Head of caudate nucleus (tissue), 42 donors: ENCODE data around the gene HECTD1.
"Not testable (repeated sequence)": the region's sequence is repeated elsewhere in the genome, so short reads cannot be mapped to it uniquely, and the experiment has no call there.

Source experiments
- DNase-seq, 42 donors: peaks; one replicate each; pipeline versions ENCODE4 v3.0.0 to v3.0.0-alpha.2; 2020 to 2021; ENCODE audit warnings: mixed read lengths in 7 of 42
- intact Hi-C: fragments of 100-400 bp; cut with DNase I; formaldehyde crosslinking; loops from one replicate; pipeline ENCODE4 v1.15.0; 2022

The HECTD1 gene

GRCh38 chr14:31080056-31080455 lies 127.5 kb downstream of the HECTD1 start:
- intact Hi-C loops, result loop anchor here (10.0 kb wide), 1 partner anchor 105 kb away; no protein-coding TSS in a partner anchor

GRCh38 chr14:31078766-31079165 lies 128.8 kb downstream of the HECTD1 start:
- intact Hi-C loops, result no loop called here
- DNase-seq, result peak in 2 of 42 donors; percentile 6 to 10

More at GRCh38 chr14:31080056-31080455, 127.5 kb downstream of the HECTD1 start:
- no peak for DNase-seq

GRCh38 chr14:31075144-31075543 lies 132.4 kb downstream of the HECTD1 start:
- intact Hi-C loops, result no loop called here
- no peak for DNase-seq

- DNase-seq, result no peak
- intact Hi-C loops, result no loop called here
Observed at GRCh38 chr14:31071151-31071550, 136.4 kb downstream of the HECTD1 start.

- intact Hi-C loops, result no loop called here
- peak in 1 of 42 donors; percentile 12 for DNase-seq
Observed at GRCh38 chr14:31070431-31070830, 137.2 kb downstream of the HECTD1 start.

- no peak for DNase-seq
- intact Hi-C loops, result no loop called here
Observed at GRCh38 chr14:31069343-31069742, 138.2 kb downstream of the HECTD1 start.

- DNase-seq, result no peak
- intact Hi-C loops, result no loop called here
Observed at GRCh38 chr14:31068235-31068634, 139.4 kb downstream of the HECTD1 start.

- intact Hi-C loops, DNase-seq: not testable (repeated sequence)
Observed at GRCh38 chr14:31062908-31063307, 144.7 kb downstream of the HECTD1 start.

- intact Hi-C loops, result no loop called here
- DNase-seq, result no peak
Observed at GRCh38 chr14:31060253-31060875, 147.2 kb downstream of the HECTD1 start.

- intact Hi-C loops, result no loop called here
- DNase-seq, result no peak
Observed at GRCh38 chr14:31059152-31059924, 148.3 kb downstream of the HECTD1 start.

GRCh38 chr14:31057701-31058364 lies 149.8 kb downstream of the HECTD1 start:
- intact Hi-C loops, result no loop called here
- DNase-seq, result no peak

- intact Hi-C loops, result no loop called here
- DNase-seq, result peak in 1 of 42 donors; percentile 12
Observed at GRCh38 chr14:31057035-31057434, 150.6 kb downstream of the HECTD1 start.

- intact Hi-C loops, result not testable (repeated sequence)
- peak in 4 of 42 donors; percentile 4 to 42 (median 8) for DNase-seq
Observed at GRCh38 chr14:31052905-31053586, 154.5 kb downstream of the HECTD1 start.

GRCh38 chr14:31051511-31051910 lies 156.1 kb downstream of the HECTD1 start:
- DNase-seq, result no peak
- intact Hi-C loops, result no loop called here

GRCh38 chr14:31051023-31051422 lies 156.6 kb downstream of the HECTD1 start:
- no peak for DNase-seq
- intact Hi-C loops, result no loop called here
